Right kidney (tissue), 1 donor: Measurements from ENCODE around the gene TLE5.
"Not testable (repeated sequence)": the region's sequence is repeated elsewhere in the genome, so short reads cannot be mapped to it uniquely, and the experiment has no call there.

Source experiments
- DNase-seq: peaks from one replicate; pipeline ENCODE4 v3.0.0-alpha.2; 2016

TLE5 gene

GRCh38 chr19:3065675-3066357 is 3.5 kb upstream of the TLE5 start:
- DNase-seq = no peak

- DNase-seq = no peak
These were observed 1.7 kb upstream of the TLE5 start for GRCh38 chr19:3064011-3064330.

- peak; percentile 63 for DNase-seq
These were observed 823 bp downstream of the TLE5 start for GRCh38 chr19:3061182-3062161.

GRCh38 chr19:3060857-3061181 is 1.5 kb downstream of the TLE5 start:
- no peak for DNase-seq

GRCh38 chr19:3059653-3060052 is 2.6 kb downstream of the TLE5 start:
- DNase-seq = no peak

GRCh38 chr19:3058821-3059314 is 3.4 kb downstream of the TLE5 start:
- DNase-seq = no peak

GRCh38 chr19:3058009-3058820 is 4.1 kb downstream of the TLE5 start:
- DNase-seq = no peak

- peak; percentile 55 for DNase-seq
These were observed 5.0 kb downstream of the TLE5 start for GRCh38 chr19:3057275-3057714.

- no peak for DNase-seq
These were observed 5.7 kb downstream of the TLE5 start for GRCh38 chr19:3056417-3057088.

GRCh38 chr19:3055741-3056416 is 6.4 kb downstream of the TLE5 start:
- DNase-seq = no peak

- no peak for DNase-seq
These were observed 7.1 kb downstream of the TLE5 start for GRCh38 chr19:3054972-3055740.

- no peak for DNase-seq
These were observed 7.9 kb downstream of the TLE5 start for GRCh38 chr19:3054265-3054971.

- DNase-seq = no peak
These were observed 8.5 kb downstream of the TLE5 start for GRCh38 chr19:3053780-3054179.

- no peak for DNase-seq
These were observed 9.1 kb downstream of the TLE5 start for GRCh38 chr19:3053218-3053621.

- not testable (repeated sequence) for DNase-seq
These were observed 12.3 kb downstream of the TLE5 start for GRCh38 chr19:3050016-3050415.

GRCh38 chr19:3049089-3049488 is 13.2 kb downstream of the TLE5 start:
- DNase-seq = no peak

- no peak for DNase-seq
These were observed 14.1 kb downstream of the TLE5 start for GRCh38 chr19:3048190-3048533.

GRCh38 chr19:3047496-3048189 is 14.7 kb downstream of the TLE5 start:
- peak; percentile 70 for DNase-seq

GRCh38 chr19:3046698-3047495 is 15.4 kb downstream of the TLE5 start:
- no peak for DNase-seq
